ENCODE measurements around the gene SMARCD3.

The SMARCD3 gene

GRCh38 chr7:151272405-151272804 lies 23.9 kb upstream of the SMARCD3 start:
- peak; percentile 59 for DNase-seq (ENCODE audit: low spot score)

DNA sequence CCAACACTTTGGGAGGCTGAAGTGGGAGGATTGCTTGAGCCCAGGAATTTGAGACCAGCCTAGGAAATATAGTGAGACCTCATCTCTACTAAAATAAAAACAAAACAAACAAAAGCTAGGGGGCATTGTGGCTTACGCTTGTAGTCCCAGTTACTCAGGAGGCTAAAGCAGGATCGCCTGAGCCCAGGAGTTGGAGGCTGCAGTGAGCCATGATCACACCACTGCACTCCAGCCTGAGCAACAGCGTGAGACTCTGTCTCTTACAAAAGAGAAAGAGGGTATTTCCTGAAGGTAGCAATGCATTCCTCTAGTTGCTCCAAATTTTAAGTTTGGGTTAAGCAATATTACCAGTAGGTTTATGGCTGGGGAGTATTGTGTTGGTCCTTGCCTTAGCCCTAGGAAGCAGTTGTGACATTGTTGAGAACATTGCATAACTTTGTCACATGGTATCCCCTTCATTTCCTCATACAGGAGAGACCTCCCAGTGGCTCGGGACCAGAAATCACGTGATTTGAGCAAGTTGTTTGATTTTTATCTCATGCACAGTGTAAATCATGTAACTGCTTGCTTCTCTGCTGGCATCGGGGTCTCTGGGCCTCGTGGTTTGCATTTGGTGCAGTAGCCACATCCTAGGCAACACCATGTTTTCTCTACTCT lies 23.3 kb upstream of the SMARCD3 start:
- DNase-seq (ENCODE audit: low spot score): peak; percentile 67

DNA sequence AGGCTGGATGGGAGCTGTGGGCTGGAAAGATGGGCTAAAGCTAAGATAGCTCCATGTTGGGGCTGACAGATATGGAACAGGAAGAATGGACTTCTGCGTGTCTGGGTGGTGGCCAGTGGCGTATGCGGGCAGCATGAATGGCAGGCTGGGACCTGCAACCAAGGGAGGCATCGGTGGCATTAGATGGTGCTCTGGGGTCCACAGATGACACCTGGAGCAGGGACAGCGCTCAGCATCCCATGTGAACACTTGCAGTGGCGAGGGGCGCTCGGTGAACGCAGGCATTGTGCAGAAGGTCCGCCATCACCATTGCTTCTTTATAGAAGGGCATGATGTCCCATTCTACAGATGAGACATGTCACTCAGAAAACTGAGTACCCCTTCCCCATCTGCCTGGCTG lies 21.0 kb upstream of the SMARCD3 start:
- DNase-seq (ENCODE audit: low spot score): no peak

DNA sequence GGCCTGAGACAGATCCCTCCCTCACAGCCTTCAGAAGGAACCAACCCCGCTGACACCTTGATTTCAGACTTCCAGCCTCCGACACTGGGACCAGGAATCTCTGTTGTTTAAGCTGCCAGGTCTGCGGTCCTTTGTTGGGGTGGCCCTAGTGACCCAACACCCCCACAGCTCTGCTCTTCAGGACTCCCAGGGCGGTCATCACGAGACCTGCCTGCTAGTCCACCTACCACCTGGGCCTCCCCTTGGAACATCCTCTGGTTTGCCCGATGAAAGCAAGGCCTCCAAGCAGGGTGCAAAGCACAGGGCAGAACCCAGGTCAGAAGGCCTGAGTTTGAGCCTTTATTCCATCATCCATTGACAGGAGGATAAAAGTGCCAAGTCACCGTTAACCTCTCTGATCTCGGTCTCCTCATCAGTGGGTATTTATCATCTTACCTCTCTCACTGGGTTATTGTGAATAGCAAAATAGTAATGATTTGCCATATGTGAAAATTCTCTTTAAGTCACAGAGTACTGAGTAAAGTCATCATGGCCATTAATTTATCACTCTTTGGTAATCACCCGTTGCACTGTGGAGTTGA lies 16.9 kb upstream of the SMARCD3 start:
- no peak for DNase-seq (ENCODE audit: low spot score)

DNA sequence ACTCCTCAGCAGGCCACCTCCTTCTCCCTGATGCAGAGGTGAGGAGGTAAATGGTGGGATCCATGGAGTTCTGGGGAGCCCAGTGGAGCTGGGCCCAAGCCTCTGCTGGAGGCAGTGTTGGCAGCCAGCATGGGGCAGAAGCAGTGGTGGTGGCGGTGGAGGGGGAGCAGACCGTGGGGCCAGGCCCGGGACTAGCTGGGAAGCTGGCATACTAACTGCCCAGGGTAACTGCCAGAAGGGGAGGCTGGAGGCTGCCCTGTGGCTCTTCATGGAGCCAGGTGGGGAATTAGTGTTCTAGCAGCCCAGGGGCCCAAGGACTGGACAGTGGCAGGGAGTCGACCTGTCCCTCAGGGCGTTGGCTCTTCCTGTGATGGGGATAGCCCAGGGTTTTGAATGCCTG lies 16.1 kb upstream of the SMARCD3 start:
- DNase-seq (ENCODE audit: low spot score): no peak

- DNase-seq (ENCODE audit: low spot score): peak; percentile 40
Observed at GRCh38 chr7:151261529-151261928, 13.0 kb upstream of the SMARCD3 start.

DNA sequence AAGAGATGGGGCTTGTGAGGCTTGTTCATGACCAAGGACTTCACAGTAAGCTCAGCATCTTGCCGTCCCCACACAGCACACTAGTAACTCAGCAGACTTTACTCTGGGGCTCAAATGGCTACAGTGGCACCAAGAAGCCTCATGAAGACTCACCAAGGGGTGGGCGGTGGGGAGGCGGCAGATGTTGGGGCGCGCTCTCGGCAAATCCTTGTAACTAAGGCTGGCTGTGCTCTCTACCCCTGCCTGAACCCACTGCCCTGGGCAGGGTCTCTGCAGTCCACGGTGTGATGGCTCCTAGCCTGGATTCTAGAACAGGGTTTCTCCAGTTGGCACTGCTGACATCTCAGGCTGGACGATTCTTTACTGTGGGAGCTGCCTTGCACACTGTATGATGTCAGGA lies 12.4 kb upstream of the SMARCD3 start:
- DNase-seq (ENCODE audit: low spot score): no peak

DNA sequence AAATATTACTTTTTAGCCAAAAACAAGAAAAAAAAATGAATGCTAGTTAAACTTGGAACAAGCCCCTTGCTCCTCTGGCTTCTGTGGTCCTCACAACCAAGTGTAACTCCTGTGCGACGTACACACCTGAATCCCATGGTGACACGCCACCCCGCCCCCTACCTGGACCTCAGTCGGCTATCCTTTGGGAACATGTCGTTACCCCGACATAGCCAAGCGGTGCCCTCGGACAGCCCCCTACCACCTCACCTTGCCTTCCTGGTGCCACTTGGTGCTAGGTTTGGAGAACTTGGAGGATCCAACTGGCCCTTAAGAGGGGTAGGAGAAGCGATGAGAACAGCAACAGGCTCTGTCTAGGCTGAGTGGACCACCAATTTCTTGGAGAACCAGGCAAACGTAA lies 12.0 kb upstream of the SMARCD3 start:
- no peak for DNase-seq (ENCODE audit: low spot score)

GRCh38 chr7:151257990-151258389 lies 9.5 kb upstream of the SMARCD3 start:
- DNase-seq (ENCODE audit: low spot score): no peak

- peak; percentile 47 for DNase-seq (ENCODE audit: low spot score)
Observed at GRCh38 chr7:151256410-151257045, 8.0 kb upstream of the SMARCD3 start.

- DNase-seq (ENCODE audit: low spot score): no peak
Observed at GRCh38 chr7:151255390-151255789, 6.9 kb upstream of the SMARCD3 start.

GRCh38 chr7:151254851-151255250 lies 6.4 kb upstream of the SMARCD3 start:
- DNase-seq (ENCODE audit: low spot score): no peak

DNA sequence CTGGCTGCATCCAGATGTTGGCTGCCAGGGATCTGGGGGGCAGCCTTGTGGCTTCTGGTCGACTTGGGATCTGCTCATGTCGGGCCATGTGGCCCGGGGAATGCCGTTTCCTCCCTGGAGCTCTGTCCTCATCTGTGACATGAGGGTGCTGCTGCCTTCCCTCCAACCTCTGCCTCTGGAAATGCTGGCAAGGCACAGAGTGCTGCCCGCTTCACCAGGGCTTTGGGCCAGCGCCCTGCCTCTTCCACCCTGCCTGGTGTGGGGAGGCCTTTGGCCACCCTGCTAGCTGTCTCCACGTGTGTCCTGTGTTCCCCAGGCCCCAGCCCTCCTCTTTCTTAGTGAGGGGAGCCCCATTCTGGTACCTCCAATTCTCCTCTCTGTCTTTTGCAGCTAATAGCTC lies 5.8 kb upstream of the SMARCD3 start:
- no peak for DNase-seq (ENCODE audit: low spot score)

DNA sequence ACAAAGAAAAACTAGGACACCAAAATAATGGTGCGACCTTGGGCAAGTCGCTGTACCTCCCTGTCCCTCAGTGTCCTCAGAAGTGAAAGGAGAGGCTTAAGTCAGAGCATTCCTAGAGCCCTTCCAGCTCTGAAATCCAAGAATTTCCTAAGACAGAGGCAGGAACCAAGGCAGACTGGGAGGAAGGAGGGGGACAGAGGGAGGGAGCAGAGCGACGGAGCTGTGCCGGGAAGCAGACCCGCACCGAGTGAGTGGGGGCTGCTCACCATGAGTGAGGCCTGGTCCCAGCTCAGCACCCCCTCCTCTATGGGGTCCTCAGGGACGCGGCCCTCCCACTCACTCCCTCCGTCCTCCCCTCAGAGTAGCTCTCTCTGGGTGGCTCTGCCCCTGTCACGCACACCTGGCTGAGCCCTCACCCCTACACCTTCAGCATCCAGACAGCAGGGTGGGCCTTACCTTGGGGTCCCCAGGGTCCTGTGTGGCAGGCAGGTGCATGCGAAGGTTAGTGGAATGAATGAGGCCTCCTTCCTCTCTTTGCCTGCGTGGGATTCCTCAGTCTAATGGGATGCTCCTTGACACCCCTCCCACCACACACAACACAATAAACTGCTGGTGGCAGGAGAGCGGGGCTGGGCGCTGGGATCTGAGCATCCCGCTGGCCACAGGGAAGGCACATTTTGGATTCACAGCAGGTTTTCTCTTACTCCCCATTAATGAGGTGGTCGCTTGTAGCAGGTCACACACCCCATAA lies 4.6 kb upstream of the SMARCD3 start:
- DNase-seq (ENCODE audit: low spot score): peak; percentile 29

GRCh38 chr7:151252561-151252835 lies 4.0 kb upstream of the SMARCD3 start:
- DNase-seq (ENCODE audit: low spot score): peak; percentile 20

GRCh38 chr7:151251689-151252560 lies 3.4 kb upstream of the SMARCD3 start:
- peak; percentile 96 for DNase-seq (ENCODE audit: low spot score)

GRCh38 chr7:151251328-151251688 lies 2.8 kb upstream of the SMARCD3 start:
- DNase-seq (ENCODE audit: low spot score): no peak

DNA sequence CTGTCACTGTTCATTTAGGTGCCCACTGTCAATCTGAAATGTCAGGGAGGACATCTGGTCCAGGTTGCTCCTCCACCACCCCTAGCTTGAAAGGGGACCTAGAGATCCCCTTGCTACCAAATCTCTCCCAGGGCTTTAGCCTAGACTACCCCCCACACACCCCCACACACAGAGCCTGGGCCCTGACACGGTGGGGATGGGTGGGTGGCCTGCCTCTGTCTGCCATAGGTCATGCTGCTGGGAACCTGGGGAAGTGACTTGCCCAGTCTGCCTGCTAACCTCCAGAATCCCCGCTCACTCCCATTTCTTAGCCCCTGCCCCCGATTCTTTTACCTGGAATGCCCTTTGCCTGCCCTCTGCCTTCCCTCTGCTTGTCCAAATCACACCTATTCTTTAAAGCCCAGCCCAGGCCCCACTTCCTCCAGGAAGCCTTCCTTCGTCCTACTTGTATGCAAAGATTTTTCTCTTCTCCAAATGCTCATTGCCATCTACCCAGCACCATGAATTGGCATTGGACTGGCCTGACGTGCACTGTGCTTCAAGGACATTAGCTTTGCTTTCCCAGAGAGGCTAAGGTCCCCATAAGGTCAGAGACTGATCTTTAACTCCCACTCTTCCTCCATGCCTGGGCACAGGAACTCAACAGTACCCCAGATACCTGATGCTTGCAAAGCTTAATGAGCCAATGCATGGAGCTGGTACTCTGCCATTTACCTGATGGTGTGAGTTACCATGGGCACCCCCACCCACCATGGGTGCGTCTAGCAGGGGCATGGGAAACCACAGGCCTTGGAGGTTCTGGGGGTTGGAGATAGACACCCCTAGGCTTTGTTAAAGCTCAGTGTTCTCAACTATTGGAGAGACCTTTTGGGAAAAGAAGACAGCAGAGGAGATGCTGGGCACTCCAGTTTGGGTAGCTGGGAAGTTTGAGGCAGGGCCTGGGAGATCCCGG lies 2.0 kb upstream of the SMARCD3 start:
- no peak for DNase-seq (ENCODE audit: low spot score)

- DNase-seq (ENCODE audit: low spot score): peak; percentile 78
Observed at GRCh38 chr7:151249732-151250072, 1.2 kb upstream of the SMARCD3 start.

- DNase-seq (ENCODE audit: low spot score): peak; percentile 77
Observed at GRCh38 chr7:151249034-151249731, 689 bp upstream of the SMARCD3 start.

Data from AG20443 (cell line).